Keratinocyte (primary cell): ENCODE measurements around the gene TMEM185B. TPM values are rescaled to one million over a fixed set of nuclear protein-coding genes. Genes with fewer than 3 reads are reported as not detected.

Source experiments
- DNase-seq: peaks from one replicate; pipeline ENCODE4 v3.0.0-alpha.2; 2011; ENCODE audit warnings: low read depth, missing footprints, low spot score
- FAIRE-seq: peaks from 2 replicates; lab custom pipeline; 2011; peaks lifted over from hg19 to GRCh38; lab: Jason Lieb, UNC
- H2AFZ ChIP-seq: 2 replicates; pipeline ENCODE4 v1.6.0; 2012; ENCODE audit warnings: low read length, control low read depth, inconsistent platforms; ENCODE audit not compliant: control insufficient read depth
- H3K27ac ChIP-seq: 2 replicates; pipeline ENCODE4 v1.5.1; 2011; ENCODE audit warnings: low read length; ENCODE audit not compliant: control insufficient read depth, insufficient read depth
- H3K27me3 ChIP-seq: 3 replicates; pipeline ENCODE4 v1.6.0; 2011; ENCODE audit warnings: low read length; ENCODE audit not compliant: control insufficient read depth, insufficient read depth; ENCODE audit errors: extremely low read depth
- H3K36me3 ChIP-seq, 2 experiments: 2 replicates in 1 of 2; 3 replicates in 1 of 2; pipeline ENCODE4 v1.5.1; 2011; ENCODE audit warnings: low read length in 2 of 2, mild to moderate bottlenecking in 1 of 2; ENCODE audit not compliant: control insufficient read depth in 2 of 2, insufficient read depth in 2 of 2; ENCODE audit errors: extremely low read depth in 1 of 2
- H3K4me1 ChIP-seq: 3 replicates; pipeline ENCODE4 v1.5.1; 2011; ENCODE audit warnings: low read length; ENCODE audit not compliant: control insufficient read depth, insufficient read depth; ENCODE audit errors: extremely low read depth
- H3K4me2 ChIP-seq: 3 replicates; pipeline ENCODE4 v1.6.0; 2011; ENCODE audit warnings: low read depth, low read length; ENCODE audit not compliant: control insufficient read depth, insufficient read depth; ENCODE audit errors: extremely low read depth
- H3K4me3 ChIP-seq, 3 experiments: fragments of 200-600 bp in 1 of 3; sonication (generic) in 1 of 3; 2 replicates in 2 of 3; 3 replicates in 1 of 3; pipeline ENCODE4 v1.5.1; 2011 to 2016; ENCODE audit warnings: low read length in 3 of 3, mild to moderate bottlenecking in 3 of 3, control low read depth in 2 of 3, inconsistent platforms in 1 of 3, low read depth in 1 of 3, mixed read lengths in 1 of 3, mixed run types in 1 of 3, moderate library complexity in 1 of 3; ENCODE audit not compliant: control insufficient read depth in 2 of 3, insufficient read depth in 2 of 3; ENCODE audit errors: extremely low read depth in 1 of 3
- H3K79me2 ChIP-seq: 2 replicates; pipeline ENCODE4 v1.6.0; 2012; ENCODE audit warnings: low read length; ENCODE audit not compliant: control insufficient read depth, insufficient read depth
- H3K9ac ChIP-seq: 3 replicates; pipeline ENCODE4 v1.6.0; 2011; ENCODE audit warnings: low read length; ENCODE audit not compliant: control insufficient read depth, insufficient read depth; ENCODE audit errors: extremely low read depth
- H3K9me1 ChIP-seq: 3 replicates; pipeline ENCODE4 v1.6.0; 2011; ENCODE audit warnings: low read length; ENCODE audit not compliant: control insufficient read depth, insufficient read depth; ENCODE audit errors: extremely low read depth
- H3K9me3 ChIP-seq: 2 replicates; pipeline ENCODE4 v1.5.1; 2012; ENCODE audit warnings: low read depth, low read length; ENCODE audit not compliant: control insufficient read depth
- H4K20me1 ChIP-seq: 3 replicates; pipeline ENCODE4 v1.6.0; 2011; ENCODE audit warnings: low read length; ENCODE audit not compliant: control insufficient read depth, insufficient read depth; ENCODE audit errors: extremely low read depth
- EZH2 ChIP-seq: IDR thresholded peaks from one replicate; pipeline ENCODE4 v1.6.1; 2012; ENCODE audit warnings: inconsistent platforms, mild to moderate bottlenecking, low read length, moderate library complexity
- dilution Hi-C: fragments of 300-500 bp; cut with MboI; formaldehyde crosslinking; loops from one replicate; pipeline ENCODE4 v1.7.0; 2020; ENCODE audit warnings: low sequenced_read_pairs; ENCODE audit not compliant: extremely low pct_ligation_motif_present
- polyA plus RNA-seq, 5 experiments: library from polyadenylated mRNA; depleted of rRNA in 3 of 5; stranded (reverse) in 3 of 5; stranded (forward) in 1 of 5; unstranded in 1 of 5; fragments of >200 nt; gene quantifications; 1 replicate in 1 of 5; 2 replicates in 3 of 5; 3 replicates in 1 of 5; pipeline versions ENCODE4 v1.2.1 to v1.2.3, GENCODE V29; 2011 to 2012; ENCODE audit warnings: missing spikeins in 2 of 5, low read depth in 1 of 5, low replicate concordance in 1 of 5
- TF ChIP-seq, protein P1 (sequence below), 3 experiments: IDR thresholded peaks in 1 of 3; conservative IDR thresholded peaks in 1 of 3; optimal IDR thresholded peaks in 1 of 3; 2 replicates in 2 of 3; 3 replicates in 1 of 3; pipeline versions ENCODE3 to v1.5.1; 2011; ENCODE audit warnings: low read length in 3 of 3, mild to moderate bottlenecking in 3 of 3, moderate library complexity in 2 of 3, control low read depth in 1 of 3, inconsistent platforms in 1 of 3; ENCODE audit not compliant: insufficient read depth in 2 of 3; ENCODE audit errors: extremely low read depth in 1 of 3

Gene TMEM185B
- polyA plus RNA-seq, 1 donor (not counting 4 experiments of a cell fraction or from before 2014, with no cell fraction given): 13.4 TPM

DNA sequence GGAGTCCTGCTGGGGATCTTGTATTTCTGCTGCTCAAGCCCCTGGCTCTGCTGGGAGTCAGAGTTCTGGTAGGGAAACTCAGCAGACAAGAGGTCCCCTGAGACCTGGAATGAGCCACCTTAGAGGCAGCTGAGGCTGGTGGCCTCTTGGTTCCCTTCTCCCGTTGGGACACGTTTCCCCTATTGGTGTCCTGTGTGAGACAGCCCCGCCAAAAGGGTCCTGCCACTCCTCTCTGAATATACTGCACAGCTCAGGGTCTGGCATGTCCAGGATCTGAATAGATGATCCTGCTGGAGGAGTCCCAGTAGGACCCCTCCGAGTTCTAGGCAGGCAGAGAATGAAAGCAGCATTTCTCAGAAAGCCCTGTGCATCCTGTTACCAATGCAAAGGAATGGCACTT lies 27.4 kb upstream of the TMEM185B start:
- no peak for DNase-seq
- peaks cover 33% of the 10 kb centered on the region for H3K4me1 ChIP-seq
- no peak overlapping the region for H3K27ac ChIP-seq
- TF ChIP-seq, protein P1, sequence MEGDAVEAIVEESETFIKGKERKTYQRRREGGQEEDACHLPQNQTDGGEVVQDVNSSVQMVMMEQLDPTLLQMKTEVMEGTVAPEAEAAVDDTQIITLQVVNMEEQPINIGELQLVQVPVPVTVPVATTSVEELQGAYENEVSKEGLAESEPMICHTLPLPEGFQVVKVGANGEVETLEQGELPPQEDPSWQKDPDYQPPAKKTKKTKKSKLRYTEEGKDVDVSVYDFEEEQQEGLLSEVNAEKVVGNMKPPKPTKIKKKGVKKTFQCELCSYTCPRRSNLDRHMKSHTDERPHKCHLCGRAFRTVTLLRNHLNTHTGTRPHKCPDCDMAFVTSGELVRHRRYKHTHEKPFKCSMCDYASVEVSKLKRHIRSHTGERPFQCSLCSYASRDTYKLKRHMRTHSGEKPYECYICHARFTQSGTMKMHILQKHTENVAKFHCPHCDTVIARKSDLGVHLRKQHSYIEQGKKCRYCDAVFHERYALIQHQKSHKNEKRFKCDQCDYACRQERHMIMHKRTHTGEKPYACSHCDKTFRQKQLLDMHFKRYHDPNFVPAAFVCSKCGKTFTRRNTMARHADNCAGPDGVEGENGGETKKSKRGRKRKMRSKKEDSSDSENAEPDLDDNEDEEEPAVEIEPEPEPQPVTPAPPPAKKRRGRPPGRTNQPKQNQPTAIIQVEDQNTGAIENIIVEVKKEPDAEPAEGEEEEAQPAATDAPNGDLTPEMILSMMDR (optimal IDR thresholded peaks at IDR 0.05 in 1 of 3, IDR thresholded peaks at IDR 0.05 in 1 of 3, conservative IDR thresholded peaks at IDR 0.05 in 1 of 3; ENCODE audit: extremely low read depth in 1 of 3, insufficient read depth in 2 of 3, low read length in 3 of 3): no peak
- TF ChIP-seq EZH2: no peak
- H4K20me1 ChIP-seq: no peaks in the 10 kb centered on the region
- no peak overlapping the region for H3K9ac ChIP-seq
- FAIRE-seq: no peak
- H3K9me3 ChIP-seq: no peaks in the 10 kb centered on the region
- no peak overlapping the region for H3K4me3 ChIP-seq
- H3K9me1 ChIP-seq: no peaks in the 10 kb centered on the region
- H3K4me2 ChIP-seq: no peak overlapping the region
- no peak overlapping the region for H2AFZ ChIP-seq
- dilution Hi-C loops: no loop called here
- H3K79me2 ChIP-seq: peaks cover 20% of the 10 kb centered on the region
- no peaks in the 10 kb centered on the region for H3K27me3 ChIP-seq
- H3K36me3 ChIP-seq: no peaks in the 10 kb centered on the region

GRCh38 chr2:120247851-120248250 lies 24.7 kb upstream of the TMEM185B start:
- FAIRE-seq: no peak
- no peaks in the 10 kb centered on the region for H3K27me3 ChIP-seq
- no peak overlapping the region for H2AFZ ChIP-seq
- TF ChIP-seq, protein P1 (optimal IDR thresholded peaks at IDR 0.05 in 1 of 3, IDR thresholded peaks at IDR 0.05 in 1 of 3, conservative IDR thresholded peaks at IDR 0.05 in 1 of 3; ENCODE audit: extremely low read depth in 1 of 3, insufficient read depth in 2 of 3, low read length in 3 of 3): no peak
- TF ChIP-seq EZH2: no peak
- H3K36me3 ChIP-seq: no peaks in the 10 kb centered on the region
- H3K9ac ChIP-seq: no peak overlapping the region
- peaks cover 32% of the 10 kb centered on the region for H3K4me1 ChIP-seq
- DNase-seq: no peak
- dilution Hi-C loops: no loop called here
- H3K4me3 ChIP-seq: no peak overlapping the region
- no peaks in the 10 kb centered on the region for H4K20me1 ChIP-seq
- no peak overlapping the region for H3K4me2 ChIP-seq
- H3K9me3 ChIP-seq: no peaks in the 10 kb centered on the region
- H3K79me2 ChIP-seq: no peaks in the 10 kb centered on the region
- no peak overlapping the region for H3K27ac ChIP-seq
- no peaks in the 10 kb centered on the region for H3K9me1 ChIP-seq
